Osteoblast (primary cell): ENCODE results near the gene EFCAB3. TPM values are rescaled to one million over a fixed set of nuclear protein-coding genes. Genes with fewer than 3 reads are reported as not detected.
"Not testable (repeated sequence)": the region's sequence is repeated elsewhere in the genome, so short reads cannot be mapped to it uniquely, and the experiment has no call there.

Experiments
- DNase-seq: peaks from one replicate; pipeline ENCODE4 v3.0.0; 2011; ENCODE audit warnings: low spot score, mixed read lengths; ENCODE audit not compliant: insufficient read length; ENCODE audit errors: missing footprints
- H2AFZ ChIP-seq: 2 replicates; pipeline ENCODE4 v1.6.0; 2011; ENCODE audit warnings: mild to moderate bottlenecking, low read length
- H3K27ac ChIP-seq: 2 replicates; pipeline ENCODE4 v1.5.1; 2011; ENCODE audit warnings: mild to moderate bottlenecking, low read depth, low read length, moderate library complexity
- H3K27me3 ChIP-seq: 2 replicates; pipeline ENCODE4 v1.6.0; 2012; ENCODE audit warnings: mild to moderate bottlenecking, control low read depth, inconsistent platforms, low read length, moderate library complexity; ENCODE audit not compliant: insufficient read depth
- H3K36me3 ChIP-seq: 2 replicates; pipeline ENCODE4 v1.5.1; 2011; ENCODE audit warnings: mild to moderate bottlenecking, low read length, control low read depth, moderate library complexity; ENCODE audit not compliant: insufficient read depth
- H3K4me1 ChIP-seq: 2 replicates; pipeline ENCODE4 v1.5.1; 2011; ENCODE audit warnings: mild to moderate bottlenecking, low read length, control low read depth, moderate library complexity; ENCODE audit not compliant: insufficient read depth
- H3K4me2 ChIP-seq: 2 replicates; pipeline ENCODE4 v1.6.0; 2011; ENCODE audit warnings: mild to moderate bottlenecking, low read length; ENCODE audit not compliant: insufficient read depth
- H3K4me3 ChIP-seq: fragments of 200-600 bp; sonication (generic); 3 replicates; pipeline ENCODE4 v1.5.1; 2012; ENCODE audit warnings: mild to moderate bottlenecking, low read length, inconsistent platforms; ENCODE audit not compliant: insufficient read depth
- H3K79me2 ChIP-seq: 2 replicates; pipeline ENCODE4 v1.6.0; 2012; ENCODE audit warnings: mild to moderate bottlenecking, low read length, control low read depth, inconsistent platforms; ENCODE audit not compliant: insufficient read depth
- H3K9me3 ChIP-seq: 2 replicates; pipeline ENCODE4 v1.5.1; 2011; ENCODE audit warnings: low read depth, low read length, control low read depth
- H4K20me1 ChIP-seq: 2 replicates; pipeline ENCODE4 v1.6.0; 2012; ENCODE audit warnings: mild to moderate bottlenecking, low read length, control low read depth; ENCODE audit not compliant: insufficient read depth
- total RNA-seq: library from RNA; depleted of rRNA; stranded (reverse); fragments of >200 nt; gene quantifications from 2 replicates; pipeline ENCODE4 v1.2.3, GENCODE V29; 2012
- TF ChIP-seq, protein P1 (sequence below): IDR thresholded peaks from 2 replicates; pipeline ENCODE4 v1.5.1; 2011; ENCODE audit warnings: mild to moderate bottlenecking, low read depth, low read length, moderate library complexity; ENCODE audit errors: extremely low read depth

EFCAB3 gene
- total RNA-seq, 1 donor = not detected

DNA sequence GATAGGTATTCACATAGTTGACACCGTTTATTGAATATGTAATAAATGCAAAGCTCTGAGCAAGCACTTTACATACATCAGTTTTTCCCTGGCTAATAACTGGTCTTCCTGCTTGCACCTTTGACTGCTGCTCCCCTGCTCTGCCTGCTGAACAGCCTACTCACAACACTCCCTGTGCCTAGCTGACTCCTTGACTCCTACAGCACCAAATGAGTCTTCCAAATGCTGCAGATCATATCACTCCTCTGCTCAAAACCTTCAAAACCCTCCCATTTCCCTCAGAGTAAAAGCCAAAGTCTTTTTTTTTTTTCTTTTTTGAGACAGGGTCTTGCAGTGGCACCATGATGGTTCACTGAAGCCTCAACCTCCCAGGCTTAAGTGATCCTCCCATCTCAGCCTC is 18.5 kb downstream of the EFCAB3 start:
- Histone ChIP-seq H3K27ac (no peak overlapping the region), H2AFZ (no peak overlapping the region), H3K9me3 (no peaks in the 10 kb centered on the region), H3K79me2 (no peaks in the 10 kb centered on the region), H3K4me1 (no peaks in the 10 kb centered on the region), H3K4me2 (no peak overlapping the region), H3K36me3 (no peaks in the 10 kb centered on the region), H4K20me1 (no peaks in the 10 kb centered on the region), H3K4me3 (no peak overlapping the region), H3K27me3 (peaks cover 6% of the 10 kb centered on the region)
- TF ChIP-seq, protein P1, sequence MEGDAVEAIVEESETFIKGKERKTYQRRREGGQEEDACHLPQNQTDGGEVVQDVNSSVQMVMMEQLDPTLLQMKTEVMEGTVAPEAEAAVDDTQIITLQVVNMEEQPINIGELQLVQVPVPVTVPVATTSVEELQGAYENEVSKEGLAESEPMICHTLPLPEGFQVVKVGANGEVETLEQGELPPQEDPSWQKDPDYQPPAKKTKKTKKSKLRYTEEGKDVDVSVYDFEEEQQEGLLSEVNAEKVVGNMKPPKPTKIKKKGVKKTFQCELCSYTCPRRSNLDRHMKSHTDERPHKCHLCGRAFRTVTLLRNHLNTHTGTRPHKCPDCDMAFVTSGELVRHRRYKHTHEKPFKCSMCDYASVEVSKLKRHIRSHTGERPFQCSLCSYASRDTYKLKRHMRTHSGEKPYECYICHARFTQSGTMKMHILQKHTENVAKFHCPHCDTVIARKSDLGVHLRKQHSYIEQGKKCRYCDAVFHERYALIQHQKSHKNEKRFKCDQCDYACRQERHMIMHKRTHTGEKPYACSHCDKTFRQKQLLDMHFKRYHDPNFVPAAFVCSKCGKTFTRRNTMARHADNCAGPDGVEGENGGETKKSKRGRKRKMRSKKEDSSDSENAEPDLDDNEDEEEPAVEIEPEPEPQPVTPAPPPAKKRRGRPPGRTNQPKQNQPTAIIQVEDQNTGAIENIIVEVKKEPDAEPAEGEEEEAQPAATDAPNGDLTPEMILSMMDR = no peak
- DNase-seq = peak; percentile 67

DNA sequence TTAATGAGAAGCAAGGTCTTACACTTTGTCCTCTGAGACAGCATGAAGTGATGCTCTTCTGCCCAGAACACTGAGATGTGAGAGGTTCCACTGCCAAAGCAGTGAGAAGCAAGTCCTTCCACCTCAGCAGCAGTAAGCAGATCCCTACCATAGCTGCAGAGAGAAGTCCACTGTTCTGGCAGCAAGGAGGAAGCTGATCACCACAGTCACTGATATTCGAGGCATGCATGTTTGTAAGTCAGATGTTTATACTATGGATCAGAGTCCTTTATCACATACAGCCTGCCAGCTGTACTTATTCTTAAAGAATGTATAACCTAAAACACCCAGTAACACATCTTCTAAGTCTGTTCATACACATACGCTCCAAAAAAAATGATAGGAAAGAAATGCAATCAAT is 25.1 kb downstream of the EFCAB3 start:
- DNase-seq = no peak

DNA sequence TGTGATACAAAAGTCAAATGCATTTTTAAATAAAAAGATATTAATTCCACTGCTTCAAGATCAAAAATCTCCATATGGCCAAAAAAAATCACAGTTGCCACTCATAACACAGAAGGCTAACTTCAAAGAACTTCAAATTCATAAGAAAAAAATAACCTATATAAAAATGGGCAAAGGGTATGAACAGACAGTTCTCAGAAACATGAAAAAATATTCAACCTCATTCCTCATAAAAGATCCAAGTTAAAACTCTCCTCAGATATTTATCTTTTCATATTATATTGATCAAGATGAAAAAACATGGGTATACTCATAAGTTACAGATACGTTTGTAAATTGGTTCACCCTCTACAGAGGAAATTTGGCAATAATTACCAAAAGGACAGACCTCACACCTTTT is 32.7 kb downstream of the EFCAB3 start:
- H3K4me2 ChIP-seq, H4K20me1 ChIP-seq, DNase-seq, H3K36me3 ChIP-seq, H3K4me1 ChIP-seq, H3K9me3 ChIP-seq, H3K79me2 ChIP-seq, H3K4me3 ChIP-seq, H3K27ac ChIP-seq, H2AFZ ChIP-seq, H3K27me3 ChIP-seq: not testable (repeated sequence)

More for the DNA sequence above, 25.1 kb downstream of the EFCAB3 start:
- Histone ChIP-seq H3K4me2 (no peak overlapping the region), H3K4me3 (no peak overlapping the region), H2AFZ (no peak overlapping the region), H4K20me1 (no peaks in the 10 kb centered on the region), H3K4me1 (no peaks in the 10 kb centered on the region), H3K9me3 (no peaks in the 10 kb centered on the region), H3K27ac (no peak overlapping the region), H3K36me3 (no peaks in the 10 kb centered on the region), H3K79me2 (no peaks in the 10 kb centered on the region), H3K27me3 (peaks cover 9% of the 10 kb centered on the region)
- TF ChIP-seq, protein P1 = no peak

DNA sequence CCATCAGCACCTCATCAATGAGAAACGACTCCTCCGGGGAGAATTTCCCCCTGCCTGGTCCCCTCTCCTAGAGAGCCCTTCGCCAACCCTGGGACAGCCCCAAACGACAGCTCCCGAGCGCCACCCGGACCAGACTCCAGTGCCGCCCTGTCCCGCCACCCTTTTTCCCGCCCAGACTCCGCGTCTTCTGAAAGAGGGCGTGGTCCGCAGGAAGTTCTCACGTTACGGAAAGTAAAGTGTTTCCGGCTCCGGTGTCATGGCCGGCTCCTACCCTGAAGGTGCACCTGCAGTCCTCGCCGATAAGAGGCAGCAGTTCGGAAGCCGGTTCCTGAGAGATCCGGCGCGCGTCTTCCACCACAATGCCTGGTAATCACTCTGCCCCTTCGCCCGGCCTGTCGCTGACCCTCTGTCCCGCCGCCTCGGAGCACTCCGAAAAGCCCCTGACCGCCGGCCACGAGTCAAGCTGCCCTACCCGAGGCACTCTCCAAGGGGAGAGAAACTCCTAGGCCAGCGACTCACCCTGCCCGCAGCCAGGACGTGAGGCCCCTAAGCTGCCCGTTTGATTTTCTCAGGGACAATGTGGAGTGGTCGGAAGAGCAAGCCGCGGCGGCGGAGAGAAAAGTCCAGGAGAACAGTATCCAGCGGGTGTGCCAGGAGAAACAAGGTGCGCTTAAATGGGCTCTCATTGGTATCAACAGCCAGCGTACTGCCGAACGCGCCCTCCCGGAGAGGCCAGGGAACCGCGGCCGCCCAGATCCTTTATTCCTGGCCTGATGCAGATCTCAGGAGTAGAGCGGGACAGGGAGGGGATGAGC is 43.5 kb downstream of the EFCAB3 start, which contains the start of gene METTL2A:
TSS of gene METTL2A (plus strand) at position 251 of the 815 bp plus-strand sequence. CDS start at position 257, 6 bp downstream.
- Histone ChIP-seq H3K79me2 (peaks cover 19% of the 10 kb centered on the region), H2AFZ (peak within 1 kb of the TSS; percentile 94), H3K4me3 (peak within 1 kb of the TSS; percentile 84), H3K4me2 (peak within 1 kb of the TSS; percentile 90), H3K4me1 (peaks cover 10% of the 10 kb centered on the region), H3K27ac (peak within 1 kb of the TSS; percentile 51)
- DNase-seq = peak; percentile 39
- TF ChIP-seq, protein P1 = peak; percentile 15
- not testable (repeated sequence) for H3K9me3 ChIP-seq, H3K36me3 ChIP-seq, H3K27me3 ChIP-seq, H4K20me1 ChIP-seq

DNA sequence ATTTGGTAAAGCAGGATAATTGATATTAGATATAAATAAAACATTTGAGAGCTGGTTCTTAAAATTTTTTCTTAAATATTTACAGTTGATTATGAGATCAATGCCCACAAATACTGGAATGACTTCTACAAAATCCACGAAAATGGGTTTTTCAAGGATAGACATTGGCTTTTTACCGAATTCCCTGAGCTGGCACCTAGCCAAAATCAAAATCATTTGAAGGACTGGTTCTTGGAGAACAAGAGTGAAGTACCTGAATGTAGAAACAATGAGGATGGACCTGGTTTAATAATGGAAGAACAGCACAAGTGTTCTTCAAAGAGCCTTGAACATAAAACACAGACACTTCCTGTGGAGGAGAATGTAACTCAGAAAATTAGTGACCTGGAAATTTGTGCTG is 45.9 kb downstream of the EFCAB3 start:
- not testable (repeated sequence) for H3K4me3 ChIP-seq, H3K36me3 ChIP-seq, H3K9me3 ChIP-seq, H3K27me3 ChIP-seq, H4K20me1 ChIP-seq, H3K27ac ChIP-seq, H3K4me2 ChIP-seq, DNase-seq, H2AFZ ChIP-seq
- Histone ChIP-seq H3K79me2 (peaks cover 19% of the 10 kb centered on the region), H3K4me1 (peaks cover 10% of the 10 kb centered on the region)

DNA sequence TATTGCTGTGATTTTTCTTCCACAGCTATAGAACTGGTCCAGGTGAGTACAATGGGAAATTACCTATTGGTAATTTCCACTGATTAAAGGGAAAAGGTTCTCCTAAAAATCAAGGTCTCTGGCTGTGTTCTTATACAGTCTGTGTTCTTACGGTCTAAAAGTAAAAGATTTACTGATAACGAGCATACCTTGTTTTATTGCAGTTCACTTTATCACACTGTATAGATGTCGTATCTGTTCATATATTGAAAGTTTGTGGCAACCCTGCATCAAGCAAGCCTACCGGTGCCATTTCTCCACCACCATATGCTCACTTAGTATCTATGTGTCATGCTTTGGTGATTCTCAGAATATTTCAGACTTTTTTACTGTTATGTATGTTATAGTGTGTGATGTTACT is 54.9 kb downstream of the EFCAB3 start:
- not testable (repeated sequence) for H3K4me2 ChIP-seq, H3K79me2 ChIP-seq, H4K20me1 ChIP-seq, H3K36me3 ChIP-seq, H3K27me3 ChIP-seq, H3K4me3 ChIP-seq, H2AFZ ChIP-seq, H3K4me1 ChIP-seq, H3K27ac ChIP-seq, DNase-seq, H3K9me3 ChIP-seq
